HepG2 (cell line): ENCODE data around the gene TNFRSF18. TPM values are rescaled to one million over a fixed set of nuclear protein-coding genes. Genes with fewer than 3 reads are reported as not detected.

Experiments used
- GABPB1 ChIP-seq: IDR thresholded peaks from 2 replicates; pipeline ENCODE4 v1.6.1; 2016; ENCODE audit warnings: mild to moderate bottlenecking, missing genetic modification reagents, moderate library complexity, missing compliant biosample characterization
- KDM2A ChIP-seq: sonication (generic); formaldehyde crosslinking; IDR thresholded peaks from 2 replicates; pipeline ENCODE4 v1.4.0; 2020; ENCODE audit warnings: low read depth, missing genetic modification reagents, borderline replicate concordance
- UBTF ChIP-seq: sonication (generic); formaldehyde crosslinking; IDR thresholded peaks from 2 replicates; pipeline ENCODE4 v1.4.0; 2020; ENCODE audit warnings: mild to moderate bottlenecking, missing genetic modification reagents
- ZFX ChIP-seq: sonication (generic); formaldehyde crosslinking; IDR thresholded peaks from 2 replicates; pipeline ENCODE4 v1.4.0; 2020; ENCODE audit warnings: mild to moderate bottlenecking, low read depth, missing genetic modification reagents, moderate library complexity
- ZNF687 ChIP-seq: sonication (generic); formaldehyde crosslinking; IDR thresholded peaks from 2 replicates; pipeline ENCODE4 v1.5.1; 2020; ENCODE audit warnings: mild to moderate bottlenecking, missing genetic modification reagents, moderate library complexity
- polyA plus RNA-seq, 8 experiments: library from polyadenylated mRNA; depleted of rRNA in 3 of 8; stranded (reverse) in 7 of 8; unstranded in 1 of 8; fragments of >200 nt; fragmentation: Illumina TruSeq in 4 of 8; extraction: Trizol in 4 of 8; gene quantifications; 2 replicates each; pipeline versions ENCODE4 v1.2.1 to v1.2.3, GENCODE V29; 2011 to 2016; ENCODE audit warnings: low read depth in 4 of 8, missing spikeins in 1 of 8, mixed read lengths in 1 of 8; ENCODE audit not compliant: insufficient read depth in 1 of 8
- total RNA-seq, 5 experiments: library from RNA; depleted of rRNA; stranded (reverse); fragments of >200 nt; fragmentation: Illumina TruSeq; extraction: Trizol; gene quantifications; 2 replicates each; pipeline ENCODE4 v1.2.3, GENCODE V29; 2016; ENCODE audit warnings: low read depth in 1 of 5

TNFRSF18 gene
- total and polyA plus RNA-seq, 2 of the 13 experiments (the other 11 are each of a cell fraction or from before 2014, with no cell fraction given), result not detected

DNA sequence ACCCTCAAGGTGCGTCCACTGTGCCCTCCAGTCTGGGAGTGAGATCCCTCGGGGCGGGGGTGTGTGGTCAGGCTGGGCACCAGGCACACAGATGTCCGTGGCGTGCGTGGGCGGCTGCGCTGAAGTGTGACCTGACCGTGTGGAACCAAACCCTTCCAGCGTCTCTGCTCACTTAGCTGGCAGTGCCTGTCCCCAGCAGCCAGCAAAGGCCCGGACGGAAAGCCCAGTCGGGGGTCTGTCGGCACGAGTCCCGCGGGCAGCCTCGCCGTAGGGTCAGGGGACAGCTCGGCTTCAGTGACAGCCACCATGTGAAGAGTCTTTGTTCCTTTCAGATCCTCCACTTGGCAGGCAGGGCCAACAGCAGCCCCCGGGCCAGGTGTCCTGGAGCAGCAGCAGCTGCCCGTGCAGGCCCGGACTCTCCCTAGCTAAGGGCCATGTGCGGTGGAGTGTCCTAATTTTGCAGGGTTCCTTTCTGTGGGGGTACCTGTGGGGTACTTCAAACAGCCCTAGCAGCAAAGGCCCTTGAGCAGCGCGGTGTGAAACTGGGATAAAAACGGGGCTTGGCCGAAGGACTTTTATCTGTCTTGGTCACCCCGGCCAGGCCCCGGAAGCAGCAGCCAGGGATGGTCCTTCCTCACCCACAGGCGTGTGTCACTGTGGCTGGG, 21.2 kb downstream of the TNFRSF18 start (continued):
- peak; percentile 34; the same call in 1 of the 2 replicates for TF ChIP-seq GABPB1 (CRISPR knock-in tag)
- 0 out of 2 replicates have a peak, but pooled peaks have one; percentile 35 for TF ChIP-seq UBTF (CRISPR knock-in tag)
- peak; percentile 58 for TF ChIP-seq ZNF687 (CRISPR knock-in tag)
- peak; percentile 25; the same call in 1 of the 2 replicates for TF ChIP-seq KDM2A
- TF ChIP-seq ZFX (CRISPR knock-in tag), result peak; percentile 29; the same call in 1 of the 2 replicates
